Activated CD4-positive, CD25-positive, alpha-beta regulatory T cell (primary cell): ENCODE results near the gene MLN.

Experiments
- DNase-seq, 4 experiments: peaks; one replicate each; lab custom pipeline; 2025; lab: John Stamatoyannopoulos, UW

The MLN gene

GRCh38 chr6:33771146-33772081, 32.4 kb downstream of the MLN start:
- DNase-seq: peak; percentile 18 to 40 (median 31)

GRCh38 chr6:33770833-33771145, 33.0 kb downstream of the MLN start:
- no peak for DNase-seq

DNA sequence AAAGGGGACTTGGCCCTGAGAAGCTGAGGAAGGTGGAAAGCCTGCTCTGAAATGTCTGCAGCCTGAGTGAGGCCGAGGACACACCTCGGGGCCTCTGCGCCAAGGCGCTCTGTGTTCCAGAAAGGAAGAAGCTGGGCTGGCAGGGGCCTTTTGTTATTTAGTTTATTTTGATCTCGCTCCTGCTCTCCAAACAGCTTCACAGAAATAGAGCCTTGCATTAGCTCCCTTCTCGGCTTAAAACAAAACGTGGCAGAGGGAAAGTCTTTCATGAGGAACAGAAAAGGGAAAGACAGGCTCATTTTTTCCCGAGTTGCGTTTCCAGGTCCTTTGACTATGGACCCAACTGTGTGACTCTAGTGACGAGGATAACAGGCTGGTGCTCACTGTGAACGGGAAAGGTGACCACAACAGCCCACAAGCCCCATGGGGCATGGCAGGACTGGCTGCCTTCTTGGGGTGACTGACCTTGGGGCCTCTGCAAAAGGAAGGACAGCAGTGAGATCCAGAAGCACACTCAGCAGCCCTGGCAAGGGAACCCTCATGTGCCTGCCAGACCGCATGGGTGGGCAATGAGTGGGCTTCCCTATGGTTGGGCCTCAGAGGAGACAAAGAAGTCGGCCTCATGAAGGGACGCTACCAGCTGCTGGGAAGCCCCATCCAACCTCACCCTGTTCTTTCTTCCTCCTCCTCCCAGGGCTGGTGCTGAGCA, 33.5 kb downstream of the MLN start:
- no peak for DNase-seq

DNA sequence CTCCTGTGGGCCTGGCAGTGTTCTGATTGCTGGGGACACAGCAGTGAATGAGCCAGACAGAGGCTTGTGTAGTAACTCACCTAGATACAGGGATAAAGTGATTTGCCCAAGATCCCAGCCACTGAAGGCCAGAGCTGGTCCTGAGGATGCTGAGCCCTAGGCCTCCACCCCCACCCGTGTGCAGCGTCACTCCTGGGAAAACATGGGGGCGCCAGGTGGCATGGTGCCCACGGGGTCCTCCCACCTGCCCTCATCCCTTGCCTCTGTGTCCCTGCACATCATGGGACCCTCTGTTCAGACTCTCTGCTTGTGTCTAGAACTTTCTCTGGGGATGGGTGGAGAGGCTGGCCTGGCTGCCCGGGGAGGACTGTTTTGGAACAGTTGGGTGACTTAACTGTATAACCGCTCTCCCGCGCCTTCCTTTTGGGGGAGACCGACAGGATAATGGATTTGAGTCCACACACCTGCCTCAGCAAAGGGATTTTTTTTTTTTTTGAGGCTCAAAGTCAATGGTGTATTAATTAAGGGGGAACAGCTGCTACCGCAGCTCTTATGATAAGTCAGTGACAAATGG, 34.5 kb downstream of the MLN start:
- DNase-seq: no peak

- peak; percentile 34 to 64 (median 42) for DNase-seq
Measured at GRCh38 chr6:33768644-33769120, 35.1 kb downstream of the MLN start.

DNA sequence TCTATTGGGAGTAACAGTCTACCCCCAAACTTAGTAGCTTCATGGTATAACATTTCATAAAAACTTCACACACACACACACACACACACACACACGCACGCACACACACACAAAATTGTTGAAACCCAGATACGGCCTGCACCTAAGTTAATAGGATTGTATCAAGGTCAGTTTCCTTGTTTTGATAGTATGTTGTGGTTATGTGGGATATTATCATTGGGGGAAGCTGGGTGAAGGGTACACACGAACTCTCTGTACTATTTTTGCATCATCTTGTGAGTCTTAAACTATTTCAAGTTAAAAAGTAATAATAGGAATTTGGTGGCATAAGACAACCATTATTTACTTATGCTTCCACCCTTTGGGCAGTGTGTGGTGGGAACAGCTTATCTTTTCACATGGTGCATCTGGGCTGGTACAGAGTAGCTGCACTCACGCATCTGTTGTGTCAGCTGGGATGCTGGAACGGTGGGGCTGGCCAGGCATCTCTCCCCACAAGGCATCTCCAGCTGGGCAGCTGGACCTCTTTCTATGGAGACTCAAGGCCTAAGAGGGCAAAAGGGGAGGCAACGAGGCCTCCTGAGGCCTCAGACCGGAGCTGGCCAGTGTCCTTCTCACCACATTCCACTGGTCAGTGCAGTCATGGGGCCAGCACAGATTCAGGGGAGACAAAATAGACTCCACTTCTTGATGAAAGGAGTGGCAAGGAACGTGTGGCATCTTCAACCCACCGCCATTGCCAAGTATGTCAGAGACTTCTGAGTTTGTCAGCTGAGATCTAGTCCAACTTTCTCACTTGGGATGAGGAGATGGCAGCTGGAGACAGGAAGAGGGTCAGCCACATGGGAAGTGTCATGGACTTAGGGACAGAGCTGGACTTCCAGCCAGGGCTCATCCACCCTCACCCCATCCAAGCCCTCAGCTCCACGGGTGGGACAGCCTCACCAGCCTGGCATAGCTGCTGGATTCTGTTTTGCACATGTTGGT, 36.6 kb downstream of the MLN start:
- no peak for DNase-seq

DNA sequence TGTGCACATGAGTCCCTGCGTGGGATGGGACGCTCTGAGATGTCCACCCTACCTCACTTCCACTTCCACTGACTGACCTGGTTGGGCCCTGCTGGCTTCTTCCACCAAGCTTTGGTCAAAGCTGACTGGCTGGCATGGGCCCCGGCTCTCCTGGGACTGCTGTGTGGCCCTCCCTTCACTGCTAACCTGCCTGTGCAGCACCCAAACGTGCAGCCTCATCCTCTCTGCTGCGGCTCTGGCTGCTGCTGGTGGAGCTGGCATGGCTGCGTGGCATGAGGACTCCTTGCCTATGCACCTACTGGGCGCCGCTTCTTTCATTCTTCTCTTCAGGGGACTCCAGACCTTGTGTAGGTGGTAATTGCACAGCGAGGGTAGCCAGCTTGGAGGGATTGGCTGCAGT, 38.4 kb downstream of the MLN start:
- no peak for DNase-seq

DNA sequence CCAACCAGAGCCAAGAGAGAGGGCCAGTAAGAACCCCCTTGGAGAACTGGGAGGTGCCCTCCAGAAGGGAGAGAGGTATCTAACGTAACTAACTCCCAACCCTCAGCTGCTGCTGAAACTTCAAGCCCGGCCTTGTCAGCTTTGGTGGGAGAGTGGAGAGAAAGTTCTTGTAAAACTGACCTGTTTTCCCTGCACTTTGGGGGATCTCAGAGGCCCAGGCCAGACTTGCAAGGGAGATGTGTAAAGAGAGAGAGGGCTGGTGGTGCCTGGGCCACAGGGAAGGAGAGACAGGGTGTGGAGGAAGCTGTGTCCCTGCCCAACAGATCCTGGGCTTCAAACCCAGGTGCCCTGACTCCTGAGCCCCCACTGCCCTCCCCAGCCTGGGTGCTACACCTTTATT, 39.8 kb downstream of the MLN start:
- DNase-seq: no peak

DNA sequence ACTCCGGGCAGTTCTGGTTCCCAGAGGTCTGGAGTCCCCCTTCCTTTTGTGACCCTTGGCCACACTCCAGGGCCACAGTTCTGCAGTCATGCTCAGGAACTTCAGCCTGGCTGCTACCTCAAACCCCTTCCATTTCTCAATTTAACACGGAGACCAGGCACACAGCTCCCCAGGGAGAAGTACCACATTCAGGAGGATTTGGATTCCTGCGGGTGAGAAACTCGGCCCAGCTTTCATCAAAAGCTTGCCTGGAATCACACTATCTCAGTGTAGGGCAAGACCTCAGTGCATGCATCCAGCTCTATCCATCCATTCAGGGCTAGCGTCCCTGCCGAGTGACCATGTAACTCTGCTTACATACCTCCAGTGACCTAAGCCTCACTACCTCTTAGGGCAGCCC, 40.3 kb downstream of the MLN start:
- DNase-seq: no peak

GRCh38 chr6:33762713-33763112, 41.1 kb downstream of the MLN start:
- DNase-seq: no peak

DNA sequence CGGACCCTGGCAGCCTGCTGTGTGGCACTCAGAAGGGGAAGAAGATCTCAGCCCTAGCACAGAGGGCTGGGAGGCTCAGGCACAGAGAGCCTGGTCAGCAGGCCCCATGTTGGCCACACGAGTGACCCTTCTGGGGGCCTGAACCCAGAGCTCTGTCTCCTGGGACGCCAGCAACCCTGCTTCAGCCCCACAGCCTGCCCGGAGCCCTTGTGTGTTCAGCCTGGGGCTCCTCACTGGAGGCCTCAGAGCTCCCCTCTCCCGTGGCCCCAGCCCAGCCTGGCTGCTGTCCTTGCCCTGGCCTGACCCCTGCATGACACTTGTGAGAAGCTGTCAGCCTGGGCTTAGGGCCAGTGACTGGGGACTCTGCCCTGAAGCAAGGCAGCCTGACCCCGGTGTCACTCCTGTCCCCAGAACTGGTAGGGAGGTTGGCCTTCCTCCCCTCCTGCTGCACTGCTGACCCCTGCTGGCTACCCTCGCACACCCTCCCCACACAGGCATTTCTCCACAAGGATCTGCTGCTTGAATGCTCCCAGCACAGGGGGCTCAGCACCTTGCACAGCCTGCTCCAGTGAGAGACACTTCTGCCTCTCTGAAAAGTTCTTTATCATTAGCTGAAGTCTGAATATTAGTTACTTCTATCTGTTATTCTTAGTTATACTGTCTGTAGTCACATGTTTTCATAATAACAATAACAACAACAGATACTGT, 41.7 kb downstream of the MLN start:
- peak in 1 of 4 experiments; percentile 6 for DNase-seq

- no peak for DNase-seq
Measured at GRCh38 chr6:33761581-33761921, 42.3 kb downstream of the MLN start.

GRCh38 chr6:33759887-33760629, 43.7 kb downstream of the MLN start:
- no peak for DNase-seq

DNA sequence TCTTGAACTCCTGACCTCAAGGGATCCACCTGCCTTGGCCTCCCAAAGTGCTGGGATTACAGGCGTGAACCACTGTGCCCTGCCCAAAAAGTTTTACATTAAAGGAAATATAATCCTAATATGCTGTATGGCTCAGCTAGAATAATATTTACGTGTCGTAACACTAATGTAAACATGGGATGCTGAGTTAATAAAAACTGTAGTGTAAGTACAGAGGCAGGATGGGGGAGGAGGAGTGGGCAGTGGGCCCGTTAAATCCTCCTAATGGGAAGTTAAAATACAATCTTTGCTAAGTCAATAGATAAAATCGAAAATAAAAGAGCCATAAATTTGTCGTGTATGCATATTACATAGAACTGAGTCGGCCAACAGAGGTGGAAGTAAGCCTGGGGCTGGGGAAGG, 45.0 kb downstream of the MLN start:
- DNase-seq: no peak

GRCh38 chr6:33757906-33758305, 45.9 kb downstream of the MLN start:
- DNase-seq: no peak

DNA sequence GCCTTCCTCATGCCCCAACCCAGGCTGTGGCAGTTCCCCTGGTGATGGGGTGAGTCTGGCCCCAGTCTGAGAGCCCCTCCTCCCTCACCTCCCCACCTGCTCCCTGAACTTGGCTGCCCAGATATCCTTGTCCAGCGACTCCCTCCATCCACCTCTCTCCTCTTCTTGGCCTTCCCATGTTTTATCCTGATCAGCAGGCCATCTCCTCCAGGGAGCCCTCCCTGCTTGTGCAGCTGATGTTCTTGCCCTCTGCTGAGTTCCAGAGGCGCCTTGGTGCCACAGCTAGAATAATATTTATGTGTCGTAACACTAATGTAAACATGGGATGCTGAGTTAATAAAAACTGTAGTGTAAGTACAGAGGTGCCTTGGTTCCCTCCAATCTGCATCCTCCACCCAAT, 46.7 kb downstream of the MLN start:
- no peak for DNase-seq

GRCh38 chr6:33756211-33756954, 47.4 kb downstream of the MLN start:
- no peak for DNase-seq

DNA sequence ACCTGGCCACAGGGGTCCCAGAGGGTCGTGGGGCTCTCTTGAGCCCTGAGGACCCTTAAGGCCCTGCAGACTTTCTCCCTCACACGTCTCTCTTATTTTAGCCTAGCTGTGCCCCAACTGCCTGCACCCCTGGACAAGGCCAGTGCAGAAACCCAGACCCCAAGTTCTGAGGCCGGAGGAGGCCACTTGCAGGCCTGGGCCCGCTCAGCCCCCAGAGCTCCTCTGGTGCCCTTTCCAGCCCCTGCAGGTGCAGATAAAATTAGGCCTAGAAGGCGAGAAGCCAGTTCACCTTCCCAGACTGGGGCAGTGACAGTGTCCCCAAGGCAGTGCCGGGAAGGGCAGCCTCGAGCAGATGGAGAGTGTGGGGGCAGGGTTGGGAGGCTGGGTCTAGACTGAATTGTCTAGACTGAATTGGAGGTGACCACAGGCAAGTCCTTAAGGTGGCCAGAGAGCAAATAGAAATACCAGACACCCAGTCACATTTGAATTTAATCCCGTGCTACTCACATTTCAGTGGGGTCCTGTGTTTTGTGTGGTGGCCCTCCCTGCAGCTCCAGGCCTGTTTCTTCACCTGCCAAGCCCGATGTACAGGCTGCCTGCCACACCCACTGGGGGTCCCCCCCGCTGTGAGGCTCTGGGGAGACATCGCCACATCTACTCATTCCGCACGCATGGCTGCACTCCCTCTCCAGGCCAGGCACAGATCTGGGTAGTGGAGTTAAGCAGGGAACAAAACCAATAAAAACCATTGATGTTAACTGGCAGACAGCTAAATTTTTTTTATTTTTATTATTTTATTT, 48.5 kb downstream of the MLN start:
- no peak for DNase-seq

DNA sequence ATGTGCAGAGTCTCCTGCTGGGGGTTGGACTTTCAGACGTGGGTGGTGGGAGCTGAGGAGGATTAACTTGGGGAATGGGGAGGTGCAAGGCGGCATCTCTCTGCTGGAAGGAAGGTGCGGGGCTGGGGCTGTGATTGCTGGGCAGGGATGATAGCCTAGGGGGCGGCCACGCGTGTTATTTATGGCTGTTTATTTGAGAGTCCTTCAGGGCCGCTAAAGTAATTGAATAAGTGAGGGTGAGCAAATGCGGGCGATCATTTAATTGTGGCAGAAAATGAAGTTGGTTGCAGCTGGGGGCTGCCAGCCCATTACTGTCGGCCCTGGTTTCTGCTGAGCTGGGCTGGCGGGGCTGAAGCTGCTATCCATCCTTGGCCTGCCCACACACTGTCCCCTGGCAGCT, 49.6 kb downstream of the MLN start:
- no peak for DNase-seq
